AG04449 (cell line): ENCODE data around the gene IQGAP2.

Source experiments
- CTCF ChIA-PET: fragments of 350-600 bp; formaldehyde crosslinking; extraction: SDS; loops from one replicate; lab custom pipeline; 2021; ENCODE audit warnings: antibody characterized with exemption; lab: Yijun Ruan, JAX
- POLR2A ChIA-PET: fragments of 400-600, 350-600 bp; formaldehyde crosslinking; extraction: SDS; loops from one replicate; lab custom pipeline; 2020; ENCODE audit warnings: antibody characterized with exemption, inconsistent platforms; lab: Yijun Ruan, JAX
- DNase-seq: peaks from one replicate; pipeline ENCODE4 v3.0.0-alpha.2; 2010; ENCODE audit warnings: low read depth, low spot score
- H3K4me3 ChIP-seq: 2 replicates; pipeline ENCODE4 v1.5.1; 2011; ENCODE audit warnings: low read depth, mild to moderate bottlenecking, control low read depth, low read length
- CTCF ChIP-seq: IDR thresholded peaks from one replicate; pipeline ENCODE4 v1.5.1; 2011; ENCODE audit warnings: mild to moderate bottlenecking, moderate library complexity, low read length, control low read depth, inconsistent platforms; ENCODE audit not compliant: insufficient read depth; ENCODE audit errors: missing control alignments

IQGAP2 gene

GRCh38 chr5:76637490-76637889 is 234.4 kb downstream of the IQGAP2 start:
- ChIA-PET CTCF (interaction anchor here (0.7 to 8.2 kb wide), 13 partner anchors 9 to 137 kb away, joined by 3 to 122 read pairs (median 4); no protein-coding TSS in a partner anchor), POLR2A (no interaction called here)
- no peak overlapping the region for H3K4me3 ChIP-seq
- no peak for TF ChIP-seq CTCF
- DNase-seq = no peak

GRCh38 chr5:76638479-76638878 is 235.4 kb downstream of the IQGAP2 start:
- H3K4me3 ChIP-seq = no peak overlapping the region
- ChIA-PET POLR2A (interaction anchor here (0.5 kb wide), 1 partner anchor 638 kb away, joined by 3 read pairs; no protein-coding TSS in a partner anchor), CTCF (interaction anchor here (0.6 to 8.2 kb wide), 11 partner anchors 8 to 138 kb away, joined by 3 to 122 read pairs (median 3); no protein-coding TSS in a partner anchor)
- no peak for TF ChIP-seq CTCF
- no peak for DNase-seq

GRCh38 chr5:76641514-76642120 is 238.5 kb downstream of the IQGAP2 start:
- no peak for DNase-seq
- no peak overlapping the region for H3K4me3 ChIP-seq
- ChIA-PET CTCF (interaction anchor here (0.7 to 5.5 kb wide), 19 partner anchors 10 to 375 kb away, joined by 3 to 288 read pairs (median 4); partner anchors contain the start of gene F2RL2), POLR2A (no interaction called here)
- peak; percentile 60 for TF ChIP-seq CTCF

- ChIA-PET CTCF (interaction anchor here (0.7 to 5.5 kb wide), 18 partner anchors 11 to 374 kb away, joined by 3 to 288 read pairs (median 4); partner anchors contain the start of gene F2RL2), POLR2A (no interaction called here)
- no peak overlapping the region for H3K4me3 ChIP-seq
- no peak for DNase-seq
- TF ChIP-seq CTCF = no peak
Measured at GRCh38 chr5:76642390-76643040, 239.4 kb downstream of the IQGAP2 start.

GRCh38 chr5:76643371-76643770 is 240.3 kb downstream of the IQGAP2 start:
- DNase-seq = no peak
- H3K4me3 ChIP-seq = no peak overlapping the region
- POLR2A ChIA-PET = no interaction called here
- no peak for TF ChIP-seq CTCF
- CTCF ChIA-PET = interaction anchor here (0.7 to 5.5 kb wide), 9 partner anchors 9 to 152 kb away, joined by 3 to 288 read pairs (median 21); no protein-coding TSS in a partner anchor

GRCh38 chr5:76649140-76649539 is 246.1 kb downstream of the IQGAP2 start:
- TF ChIP-seq CTCF = no peak
- ChIA-PET POLR2A (no interaction called here), CTCF (interaction anchor here (6.2 to 11.6 kb wide), 3 partner anchors 7 to 126 kb away, joined by 24 to 67 read pairs (median 39); no protein-coding TSS in a partner anchor)
- no peak for DNase-seq
- no peak overlapping the region for H3K4me3 ChIP-seq
